ENCODE results near the gene MYO18B.
"Not testable (repeated sequence)": the region's sequence is repeated elsewhere in the genome, so short reads cannot be mapped to it uniquely, and the experiment has no call there.

MYO18B gene

DNA sequence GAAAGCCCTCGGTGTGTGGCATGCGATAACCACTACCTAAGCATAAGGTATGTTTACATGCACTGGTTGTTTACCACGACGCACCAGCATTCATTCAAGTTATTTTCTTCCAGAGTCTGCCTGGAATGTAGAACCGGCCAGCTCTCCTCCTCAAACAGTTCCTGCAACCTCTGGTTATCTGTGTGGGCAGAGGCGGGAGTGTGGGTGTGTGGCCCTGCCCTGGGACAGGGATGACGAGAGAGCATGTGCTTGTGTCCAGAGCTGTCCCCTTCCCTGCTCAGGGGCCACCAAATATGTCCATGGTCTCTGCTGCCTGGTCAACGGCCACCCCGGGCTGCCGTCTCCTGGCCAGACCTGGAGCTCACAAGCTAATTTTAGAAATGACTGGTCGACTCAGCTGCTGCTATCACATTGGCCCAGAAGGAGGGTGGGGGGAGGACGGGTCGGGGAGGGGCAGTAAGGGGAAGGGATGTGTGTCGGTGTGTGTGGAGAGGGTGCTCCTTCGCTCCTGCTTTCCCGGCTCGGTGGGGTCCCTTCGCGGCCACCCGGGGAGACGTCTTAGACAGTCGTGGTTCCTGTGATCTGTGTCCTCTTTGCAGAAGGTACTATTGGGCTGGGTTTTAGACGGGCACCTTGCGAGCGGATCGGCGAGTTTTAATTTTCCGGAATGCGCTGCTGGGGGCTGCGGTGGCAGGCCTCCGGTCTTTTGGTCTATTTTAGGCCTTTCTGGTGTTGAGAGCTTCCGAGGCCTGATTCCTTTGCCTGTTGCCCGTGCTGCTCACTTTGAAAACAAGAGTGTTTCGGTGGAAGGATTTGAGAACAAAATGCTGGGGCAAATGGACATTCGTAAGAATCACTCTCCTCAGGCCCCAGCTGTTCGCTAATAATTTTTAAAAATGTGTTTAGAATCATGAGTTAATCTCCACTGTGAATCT is at the start of gene MYO18B:
Gene MYO18B, plus strand, starts transcription at position 497 of the 935 bp plus-strand sequence. CDS start 18,905 bp downstream, outside the sequence.
- no peak for DNase-seq

DNA sequence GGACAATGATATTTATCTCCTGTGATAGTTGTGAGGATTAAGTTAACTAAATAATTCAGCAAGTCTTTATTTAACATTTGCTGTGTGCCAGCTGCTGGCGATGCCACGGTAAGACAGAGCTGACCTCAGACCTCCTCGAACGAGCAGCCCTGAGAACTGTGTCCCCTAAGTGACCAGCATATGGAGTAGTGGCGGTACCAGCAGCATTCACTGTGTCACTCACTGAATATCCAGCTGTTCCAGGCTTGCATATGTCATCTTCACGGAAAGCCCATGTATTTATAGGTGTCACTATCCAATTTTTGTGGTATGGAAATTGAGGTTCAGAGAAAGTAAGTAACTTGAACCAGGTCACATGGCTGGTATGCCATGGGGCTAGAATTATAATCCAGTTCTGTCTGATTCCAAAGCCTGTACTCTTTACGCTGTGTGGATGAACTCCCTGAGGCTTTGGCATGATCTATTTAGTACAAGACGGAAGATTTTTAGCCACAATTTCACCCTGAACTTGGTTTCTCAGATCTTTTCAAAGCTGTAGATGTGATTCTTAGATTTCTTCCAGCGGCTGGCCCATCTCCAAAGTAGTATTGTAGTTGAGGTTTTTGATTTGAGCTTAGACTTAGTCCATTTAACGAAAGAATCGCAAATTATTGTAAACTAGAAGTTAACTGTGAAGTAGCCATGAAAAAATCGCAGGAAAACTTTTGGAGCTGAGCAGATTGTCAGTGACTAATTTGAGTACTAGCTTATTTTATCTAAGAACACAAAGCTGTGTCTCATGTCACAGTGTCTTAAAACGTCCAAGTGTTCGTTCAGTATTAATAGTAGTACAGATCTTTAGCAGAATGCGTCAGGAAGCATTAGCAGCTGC is 49.4 kb upstream of the MYO18B start:
- no peak for DNase-seq

- DNase-seq = no peak
These were observed 48.8 kb upstream of the MYO18B start for GRCh38 chr22:25693268-25693565.

- no peak for DNase-seq
These were observed 47.6 kb upstream of the MYO18B start for GRCh38 chr22:25694196-25694907.

- no peak for DNase-seq
These were observed 46.8 kb upstream of the MYO18B start for GRCh38 chr22:25695146-25695545.

- no peak for DNase-seq
These were observed 45.2 kb upstream of the MYO18B start for GRCh38 chr22:25696763-25697162.

DNA sequence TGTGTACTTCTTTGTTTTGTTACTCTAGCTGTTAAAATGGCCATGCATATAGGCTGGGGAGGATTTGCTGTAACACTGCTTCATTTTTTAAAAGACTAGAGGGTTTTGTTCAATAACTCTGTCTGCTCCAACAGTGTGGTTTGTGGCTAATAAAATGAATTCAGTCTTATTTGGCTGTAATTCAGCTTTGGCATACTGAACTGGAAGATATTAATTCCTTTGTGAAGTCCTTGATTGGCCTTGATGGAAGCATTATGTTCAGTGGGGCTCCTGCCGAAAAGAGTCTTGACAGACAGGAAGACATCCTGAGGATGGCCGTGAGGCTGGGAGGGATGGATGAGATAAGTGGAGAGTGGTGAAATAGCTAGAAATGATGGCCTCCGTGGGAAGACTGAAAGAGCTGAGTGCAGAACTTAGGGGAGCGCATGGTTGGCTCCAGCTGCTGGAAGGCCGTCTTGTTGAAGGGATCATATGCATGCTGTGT is 44.8 kb upstream of the MYO18B start:
- DNase-seq = no peak

- no peak for DNase-seq
These were observed 44.0 kb upstream of the MYO18B start for GRCh38 chr22:25697978-25698377.

DNA sequence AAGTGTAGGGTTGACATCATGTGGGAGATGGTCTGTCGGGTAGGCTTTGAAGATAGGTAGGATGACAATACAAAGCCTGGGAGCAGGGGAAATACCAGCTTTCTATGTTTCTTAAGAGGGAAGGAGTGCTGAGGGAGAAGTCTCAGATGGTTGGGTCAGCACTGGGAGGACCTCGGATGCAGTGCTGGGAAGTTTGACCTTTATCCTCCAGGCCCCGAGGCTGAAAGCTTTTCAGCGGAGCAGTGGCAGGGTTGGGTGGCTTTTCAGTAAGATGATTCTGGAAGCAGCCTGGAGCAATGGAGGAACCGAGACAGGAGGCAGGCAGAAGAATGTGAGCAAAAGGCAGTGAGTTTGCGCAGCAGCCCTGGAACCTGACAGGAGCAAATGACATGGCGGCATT is 43.5 kb upstream of the MYO18B start:
- no peak for DNase-seq

- DNase-seq = no peak
These were observed 43.0 kb upstream of the MYO18B start for GRCh38 chr22:25698978-25699377.

DNA sequence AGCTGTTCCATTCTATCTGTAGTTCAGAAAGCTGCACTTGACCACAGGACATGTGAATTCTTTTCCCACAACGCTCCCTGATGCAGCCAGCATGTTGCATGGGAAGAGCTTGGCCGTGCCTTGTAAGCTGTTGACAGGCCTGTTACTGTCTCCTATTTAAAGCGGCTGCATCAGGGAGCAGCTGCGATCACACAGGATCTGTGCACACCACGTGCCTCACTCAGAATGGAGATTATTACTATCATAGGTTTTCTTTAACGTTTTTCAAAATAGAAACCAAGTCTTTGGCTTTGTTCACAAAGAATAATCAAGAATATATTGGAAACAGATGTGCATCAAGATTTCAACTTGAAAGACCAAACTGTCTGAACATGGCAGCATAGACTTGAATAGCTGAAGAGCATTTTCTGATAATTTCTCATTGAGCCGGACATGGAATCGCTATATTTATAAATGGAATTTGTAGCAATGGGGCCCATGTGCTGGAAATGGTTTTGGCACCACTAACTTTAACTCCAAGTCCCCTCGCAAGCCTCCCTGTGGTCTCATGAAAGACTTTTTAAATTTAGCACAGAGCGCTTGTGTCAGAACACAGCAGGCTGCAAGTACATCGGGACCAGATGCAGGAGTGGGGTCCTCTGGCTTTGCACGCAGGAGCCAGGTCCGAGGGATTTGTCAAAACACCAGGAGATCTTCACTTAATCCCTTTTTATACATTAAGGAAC is 40.8 kb upstream of the MYO18B start:
- DNase-seq = no peak

- no peak for DNase-seq
These were observed 39.9 kb upstream of the MYO18B start for GRCh38 chr22:25702040-25702439.

GRCh38 chr22:25702571-25703167 is 39.3 kb upstream of the MYO18B start:
- DNase-seq = no peak

DNA sequence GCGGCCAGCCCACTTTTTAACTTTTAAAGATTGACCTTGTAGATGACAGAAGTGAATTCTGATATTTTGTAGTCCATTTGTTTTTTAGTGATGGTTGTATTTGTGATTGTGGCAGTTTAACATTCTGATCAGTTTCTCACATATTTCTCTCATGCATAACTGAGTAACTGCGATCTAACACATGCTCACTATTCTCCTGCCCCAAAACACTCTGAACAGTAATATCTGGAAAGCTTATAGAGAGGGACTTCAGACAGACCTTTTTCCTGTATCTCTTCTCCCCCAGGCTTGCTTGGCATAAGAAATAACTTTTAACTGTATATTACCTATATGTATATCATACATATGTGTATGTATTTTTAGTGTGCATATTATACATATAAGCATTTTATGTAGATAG is 37.3 kb upstream of the MYO18B start:
- DNase-seq = no peak

- no peak for DNase-seq
These were observed 35.8 kb upstream of the MYO18B start for GRCh38 chr22:25706197-25706596.

GRCh38 chr22:25708430-25708829 is 33.6 kb upstream of the MYO18B start:
- DNase-seq = not testable (repeated sequence)

GRCh38 chr22:25709758-25710157 is 32.2 kb upstream of the MYO18B start:
- DNase-seq = no peak

DNA sequence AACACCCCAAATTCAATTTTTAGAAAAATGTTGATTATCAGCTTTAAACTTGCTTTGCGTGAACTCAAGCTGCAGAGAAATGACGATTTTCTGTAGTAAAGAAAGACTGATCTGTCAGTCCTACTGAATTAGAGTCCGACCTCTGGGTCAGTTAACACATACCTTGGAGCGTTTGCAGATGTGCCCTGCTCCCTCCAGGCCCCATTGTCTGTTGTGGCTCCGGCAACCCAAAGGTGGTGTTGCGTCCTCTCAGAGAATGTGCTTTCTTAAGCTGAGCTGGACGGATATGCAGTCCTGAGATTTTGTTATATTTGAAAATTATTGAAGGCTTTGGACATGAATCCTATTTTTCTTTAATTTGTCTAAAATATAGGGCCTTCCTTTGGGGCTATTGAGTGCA is 31.5 kb upstream of the MYO18B start:
- no peak for DNase-seq

DNA sequence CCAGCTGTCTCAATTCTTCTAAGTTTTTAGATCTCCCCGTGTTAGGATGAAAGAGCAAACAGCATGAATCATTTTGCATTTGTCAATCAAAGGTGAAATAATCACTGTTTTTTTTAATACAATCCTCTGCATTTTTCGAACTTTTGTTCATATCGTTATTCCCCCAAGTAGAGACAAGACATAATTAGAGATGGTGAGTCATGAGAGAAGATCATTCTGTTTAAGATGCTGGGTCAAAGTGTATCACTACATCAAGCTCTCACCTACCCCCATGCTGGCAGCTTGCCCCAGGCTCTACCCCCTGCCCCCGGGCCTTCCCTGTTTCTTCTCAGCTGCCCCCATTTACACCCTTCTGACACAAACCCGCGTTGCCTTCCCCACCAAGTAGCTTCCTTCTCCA is 30.5 kb upstream of the MYO18B start:
- no peak for DNase-seq

DNA sequence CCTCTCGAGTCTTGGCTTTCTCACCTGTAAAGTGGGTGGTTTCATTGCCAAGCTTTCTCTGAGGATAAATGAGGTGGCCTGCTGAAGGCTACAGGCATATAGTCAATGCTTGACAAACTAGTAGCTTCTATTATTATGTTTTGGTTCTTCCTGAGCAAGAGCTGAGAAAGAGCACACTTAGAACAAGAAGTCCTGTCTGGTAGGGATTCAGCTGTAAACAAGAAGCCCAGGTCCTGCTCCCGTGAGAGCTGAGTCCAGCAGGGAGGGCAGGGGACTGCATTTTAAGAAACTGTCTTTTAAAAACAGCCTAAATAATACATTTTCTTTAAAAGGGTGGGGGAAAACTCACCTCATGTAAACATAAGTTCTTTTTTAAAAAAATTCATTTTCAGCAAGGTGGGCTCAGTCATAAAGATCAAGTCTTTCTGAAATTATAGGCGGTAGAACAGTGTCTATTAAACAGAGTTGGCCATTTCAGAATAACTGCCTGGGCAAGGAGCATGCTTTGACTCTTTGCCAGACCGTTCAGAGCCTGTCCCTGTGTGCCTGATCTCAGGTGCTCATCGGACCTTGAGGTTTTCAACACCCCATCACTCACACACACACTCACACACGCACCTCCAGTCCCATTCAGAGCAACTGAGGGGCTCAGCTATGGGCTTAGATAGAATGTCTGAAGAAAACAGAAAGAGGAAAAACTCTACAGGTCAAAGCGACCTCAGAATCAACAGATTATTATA is 29.2 kb upstream of the MYO18B start:
- DNase-seq = no peak

- DNase-seq = no peak
These were observed 27.9 kb upstream of the MYO18B start for GRCh38 chr22:25714070-25714469.
